Measurements from ENCODE around the gene SPIB.

Gene SPIB

GRCh38 chr19:50392759-50393158 lies 26.0 kb upstream of the SPIB start:
- no peak for DNase-seq

GRCh38 chr19:50393589-50393988 lies 25.1 kb upstream of the SPIB start:
- DNase-seq = no peak

- DNase-seq = no peak
Measured at GRCh38 chr19:50394017-50394416, 24.7 kb upstream of the SPIB start.

DNA sequence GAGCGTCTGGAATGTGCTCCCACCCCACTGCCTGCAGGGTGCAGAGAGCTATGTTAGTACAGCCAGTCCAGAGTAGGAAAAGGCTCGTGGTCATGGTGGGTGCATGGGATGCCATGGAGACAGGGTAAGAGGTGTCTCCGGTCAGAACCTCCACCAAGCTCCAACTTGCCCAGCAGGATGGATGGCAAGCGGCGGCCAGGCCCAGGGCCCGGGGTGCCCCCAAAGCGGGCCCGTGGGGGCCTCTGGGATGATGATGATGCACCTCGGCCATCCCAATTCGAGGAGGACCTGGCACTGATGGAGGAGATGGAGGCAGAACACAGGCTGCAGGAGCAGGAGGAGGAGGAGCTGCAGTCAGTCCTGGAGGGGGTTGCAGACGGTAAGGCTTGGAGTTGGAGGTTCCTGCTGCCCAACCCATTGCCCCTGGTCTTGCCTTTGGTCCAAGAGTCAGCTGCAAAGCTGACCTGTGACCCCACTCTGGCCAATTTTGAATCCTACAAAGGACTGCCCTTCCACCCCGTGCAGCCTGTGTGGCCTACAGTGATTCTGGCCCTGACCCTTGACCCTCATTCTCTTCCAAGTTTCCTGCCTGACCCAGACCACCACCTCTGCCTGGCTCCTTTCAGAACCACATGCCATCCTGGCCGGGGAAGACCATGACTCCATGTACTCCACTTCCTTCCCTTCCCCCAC lies 19.9 kb upstream of the SPIB start:
- DNase-seq = no peak

DNA sequence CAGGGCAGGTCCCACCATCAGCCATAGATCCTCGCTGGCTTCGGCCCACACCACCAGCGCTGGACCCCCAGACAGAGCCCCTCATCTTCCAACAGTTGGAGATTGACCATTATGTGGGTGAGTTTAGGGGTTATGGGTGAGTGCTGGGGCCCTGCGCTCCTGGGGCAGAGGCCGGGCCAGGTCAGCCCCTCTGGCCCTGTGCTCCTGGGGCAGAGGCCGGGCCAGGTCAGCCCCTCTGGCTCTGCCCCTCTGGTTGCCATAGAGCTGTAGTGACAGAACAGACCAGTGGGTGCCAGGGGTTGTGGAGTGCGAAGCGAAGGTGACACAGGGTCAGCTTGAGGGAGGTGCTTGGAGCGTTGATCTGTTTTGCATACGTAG lies 19.4 kb upstream of the SPIB start:
- no peak for DNase-seq

GRCh38 chr19:50401605-50402450 lies 16.9 kb upstream of the SPIB start:
- no peak for DNase-seq

DNA sequence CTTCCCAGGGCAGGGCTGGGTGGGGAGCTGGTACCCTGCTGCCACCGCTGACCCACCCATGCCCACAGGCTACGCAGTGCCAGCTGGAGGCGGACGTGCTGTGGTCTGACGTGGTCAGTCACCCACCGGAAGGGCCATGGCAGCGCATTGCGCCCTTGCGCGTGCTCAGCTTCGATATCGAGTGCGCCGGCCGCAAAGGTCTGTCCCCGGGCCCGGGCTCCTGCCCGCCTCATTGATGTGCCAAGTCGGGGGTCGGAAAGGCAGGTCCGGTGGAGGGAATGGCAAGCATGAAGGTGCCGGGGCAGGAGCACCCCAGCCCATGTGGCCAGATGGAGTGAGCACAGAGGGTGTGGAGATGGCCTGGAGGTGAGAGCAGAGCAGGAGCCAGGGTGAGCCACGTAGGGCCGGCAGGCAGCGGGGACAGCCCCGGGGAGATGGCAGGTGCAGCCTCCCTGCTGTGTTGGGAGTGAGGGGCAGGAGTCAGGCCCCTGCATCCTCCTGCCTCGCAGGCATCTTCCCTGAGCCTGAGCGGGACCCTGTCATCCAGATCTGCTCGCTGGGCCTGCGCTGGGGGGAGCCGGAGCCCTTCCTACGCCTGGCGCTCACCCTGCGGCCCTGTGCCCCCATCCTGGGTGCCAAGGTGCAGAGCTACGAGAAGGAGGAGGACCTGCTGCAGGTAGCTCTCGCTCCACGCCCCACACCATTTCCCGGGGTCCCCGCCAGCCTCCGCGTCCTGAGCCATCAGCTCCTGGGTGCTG lies 16.0 kb upstream of the SPIB start:
- DNase-seq = no peak

DNA sequence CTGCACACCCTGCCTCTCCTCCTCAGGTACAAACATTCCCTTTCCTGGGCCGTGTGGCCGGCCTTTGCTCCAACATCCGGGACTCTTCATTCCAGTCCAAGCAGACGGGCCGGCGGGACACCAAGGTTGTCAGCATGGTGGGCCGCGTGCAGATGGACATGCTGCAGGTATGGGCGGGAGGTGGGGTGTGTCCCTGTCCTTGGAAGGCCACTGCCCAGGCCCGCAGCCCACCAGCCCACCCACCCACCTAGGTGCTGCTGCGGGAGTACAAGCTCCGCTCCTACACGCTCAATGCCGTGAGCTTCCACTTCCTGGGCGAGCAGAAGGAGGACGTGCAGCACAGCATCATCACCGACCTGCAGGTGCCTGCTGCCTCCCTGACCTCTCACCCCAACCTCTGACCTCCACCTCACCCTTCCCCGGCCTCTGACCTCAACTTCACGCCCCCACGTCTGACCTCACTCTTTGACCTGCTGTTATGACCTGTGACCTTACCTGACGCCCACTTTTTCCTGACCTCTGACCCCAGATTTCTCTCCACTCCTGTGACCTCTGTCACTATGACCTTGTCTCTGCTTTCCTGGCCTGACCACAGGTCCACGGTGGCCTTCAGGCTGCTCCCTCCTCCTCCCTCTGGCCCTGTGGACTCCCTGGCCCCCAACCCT lies 12.4 kb upstream of the SPIB start:
- DNase-seq = no peak

DNA sequence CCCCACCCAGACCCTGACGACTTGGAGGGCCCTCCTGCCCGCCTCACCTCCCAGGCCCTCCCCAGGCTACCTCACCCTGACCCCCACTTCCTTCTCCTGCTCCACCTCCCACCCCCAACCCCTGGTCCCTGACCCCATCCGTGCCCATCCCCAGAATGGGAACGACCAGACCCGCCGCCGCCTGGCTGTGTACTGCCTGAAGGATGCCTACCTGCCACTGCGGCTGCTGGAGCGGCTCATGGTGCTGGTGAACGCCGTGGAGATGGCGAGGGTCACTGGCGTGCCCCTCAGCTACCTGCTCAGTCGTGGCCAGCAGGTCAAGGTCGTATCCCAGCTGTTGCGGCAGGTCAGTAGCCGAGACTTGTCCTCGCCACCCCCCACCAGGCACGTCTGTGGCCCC lies 11.9 kb upstream of the SPIB start:
- DNase-seq = no peak

DNA sequence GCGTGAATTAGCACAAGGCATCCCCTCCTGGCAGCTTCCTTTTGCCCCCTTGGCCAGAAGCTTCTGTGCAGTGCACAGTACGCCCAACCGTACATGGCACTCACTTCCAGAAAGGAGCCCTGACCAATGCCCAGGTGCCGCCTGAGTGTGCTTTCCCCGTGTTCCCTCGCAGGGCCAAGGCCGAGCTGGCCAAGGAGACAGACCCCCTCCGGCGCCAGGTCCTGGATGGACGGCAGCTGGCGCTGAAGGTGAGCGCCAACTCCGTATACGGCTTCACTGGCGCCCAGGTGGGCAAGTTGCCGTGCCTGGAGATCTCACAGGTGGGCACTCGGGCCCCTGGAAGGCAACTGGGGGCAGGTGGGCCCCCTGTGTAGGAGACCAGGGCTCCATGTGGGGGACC lies 9.4 kb upstream of the SPIB start:
- no peak for DNase-seq

DNA sequence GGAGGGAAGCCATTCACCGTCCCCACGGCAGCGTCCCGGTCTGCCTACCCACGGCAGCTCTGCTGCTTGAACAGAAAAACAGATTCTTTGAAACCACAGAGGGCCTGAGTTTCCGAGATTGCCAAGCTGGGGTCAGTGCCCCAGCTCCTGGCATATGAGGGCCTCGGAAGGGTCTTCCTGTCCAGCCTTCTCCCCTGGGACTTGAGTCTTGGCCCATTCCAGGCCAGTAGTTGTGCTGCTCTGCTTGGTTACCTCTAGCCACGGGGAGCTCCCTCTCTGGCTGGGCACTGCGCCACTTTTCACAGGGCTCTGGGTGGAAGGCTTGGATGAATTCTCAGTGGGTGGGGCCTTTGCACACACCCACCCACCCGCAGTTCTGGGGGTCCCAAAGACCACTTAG lies 8.6 kb upstream of the SPIB start:
- no peak for DNase-seq

GRCh38 chr19:50412419-50412818 lies 6.3 kb upstream of the SPIB start:
- no peak for DNase-seq

GRCh38 chr19:50413096-50413495 lies 5.6 kb upstream of the SPIB start:
- no peak for DNase-seq

DNA sequence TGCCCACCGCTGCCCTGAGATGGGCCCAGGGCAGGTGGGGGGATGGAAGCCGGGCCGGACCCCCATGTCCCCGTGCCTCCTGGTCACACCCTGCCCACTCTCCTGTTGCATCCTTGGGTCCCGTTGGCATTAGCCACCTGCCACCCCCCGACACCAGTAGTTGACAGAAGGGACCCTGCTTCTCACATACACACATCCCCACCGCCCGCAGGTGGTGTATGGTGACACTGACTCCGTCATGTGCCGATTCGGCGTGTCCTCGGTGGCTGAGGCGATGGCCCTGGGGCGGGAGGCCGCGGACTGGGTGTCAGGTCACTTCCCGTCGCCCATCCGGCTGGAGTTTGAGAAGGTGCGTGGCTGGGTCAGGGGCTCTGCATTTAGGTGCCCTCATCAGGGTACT lies 5.2 kb upstream of the SPIB start:
- DNase-seq = no peak

GRCh38 chr19:50414864-50415660 lies 3.7 kb upstream of the SPIB start:
- no peak for DNase-seq

DNA sequence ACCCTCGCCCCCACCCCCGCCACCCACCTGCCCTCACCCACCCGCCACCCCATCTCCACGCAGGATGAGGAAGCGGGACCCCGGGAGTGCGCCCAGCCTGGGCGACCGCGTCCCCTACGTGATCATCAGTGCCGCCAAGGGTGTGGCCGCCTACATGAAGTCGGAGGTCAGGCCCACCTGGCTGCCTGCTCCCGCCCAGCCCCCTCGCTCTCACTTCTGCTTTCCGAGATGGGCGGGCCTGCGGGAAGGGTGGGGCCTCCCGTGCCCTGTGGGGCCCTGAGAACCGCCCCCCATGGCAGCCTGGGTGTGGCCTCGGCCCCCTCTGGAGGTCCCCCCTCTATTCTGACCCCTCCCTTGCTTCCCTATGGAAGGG lies 3.1 kb upstream of the SPIB start:
- no peak for DNase-seq

DNA sequence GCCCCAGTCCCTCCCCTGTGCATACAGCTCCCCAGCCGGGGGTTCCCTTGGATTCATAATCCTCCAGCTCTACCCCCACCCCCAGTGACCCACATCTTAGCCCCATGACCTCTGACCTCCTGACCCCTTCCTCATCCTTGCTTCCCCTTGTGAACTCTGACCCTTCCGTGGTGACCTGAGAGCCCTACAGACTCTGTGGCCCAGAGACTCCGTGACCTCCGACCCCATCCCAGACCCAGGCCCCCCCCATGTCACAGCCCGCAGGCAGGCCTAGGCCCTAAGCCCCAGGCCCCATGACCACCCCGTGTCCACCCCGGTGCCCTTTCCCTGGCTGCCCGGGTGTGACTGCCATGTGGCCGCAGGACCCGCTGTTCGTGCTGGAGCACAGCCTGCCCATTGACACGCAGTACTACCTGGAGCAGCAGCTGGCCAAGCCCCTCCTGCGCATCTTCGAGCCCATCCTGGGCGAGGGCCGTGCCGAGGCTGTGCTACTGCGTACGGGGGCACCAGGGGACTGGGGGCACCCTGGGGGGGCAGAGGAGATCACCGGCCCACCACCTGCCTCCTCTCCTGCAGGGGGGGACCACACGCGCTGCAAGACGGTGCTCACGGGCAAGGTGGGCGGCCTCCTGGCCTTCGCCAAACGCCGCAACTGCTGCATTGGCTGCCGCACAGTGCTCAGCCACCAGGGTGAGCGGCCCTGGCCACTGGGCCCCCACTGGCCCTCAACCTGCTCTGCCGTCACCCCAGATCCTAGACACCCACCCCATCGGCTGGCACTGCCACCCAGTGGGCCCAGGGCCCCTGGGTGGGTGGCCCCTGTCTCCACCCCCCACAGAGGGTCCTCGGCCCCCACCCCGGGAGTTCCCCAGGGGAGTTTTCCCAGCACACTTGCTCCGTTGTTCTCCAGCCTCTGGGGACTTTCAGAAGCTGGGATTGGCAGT lies 2.4 kb upstream of the SPIB start:
- no peak for DNase-seq

- DNase-seq = no peak
Measured at GRCh38 chr19:50417111-50418081, 1.3 kb upstream of the SPIB start.

DNA sequence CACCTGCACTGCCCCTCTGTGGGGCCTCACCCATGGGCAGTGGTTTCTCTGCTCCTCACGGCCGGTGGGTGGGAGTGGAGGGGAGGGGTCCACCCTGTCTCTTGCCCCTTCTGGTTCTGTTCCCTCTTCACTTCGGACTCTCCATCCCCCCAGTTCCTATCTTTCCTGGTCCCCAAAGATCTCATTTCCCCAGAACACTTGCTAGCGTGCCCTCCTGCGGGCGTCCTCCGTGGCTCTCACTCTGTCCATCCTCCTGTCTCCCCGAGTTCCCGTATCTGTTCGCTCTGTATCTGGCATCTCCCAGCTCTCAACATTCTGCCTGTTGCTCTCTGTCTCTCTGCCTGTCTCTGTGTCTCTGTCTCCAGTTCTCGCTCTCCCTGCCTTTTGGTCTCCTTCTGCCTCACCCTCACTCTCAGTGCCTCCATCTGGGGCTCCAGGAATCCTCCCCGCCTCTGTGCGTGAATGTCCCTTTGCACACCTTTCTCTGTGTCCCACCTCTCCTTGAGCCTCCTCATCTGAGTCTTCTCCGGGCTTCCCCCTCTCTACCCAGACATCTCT lies 363 bp downstream of the SPIB start:
- no peak for DNase-seq

DNA sequence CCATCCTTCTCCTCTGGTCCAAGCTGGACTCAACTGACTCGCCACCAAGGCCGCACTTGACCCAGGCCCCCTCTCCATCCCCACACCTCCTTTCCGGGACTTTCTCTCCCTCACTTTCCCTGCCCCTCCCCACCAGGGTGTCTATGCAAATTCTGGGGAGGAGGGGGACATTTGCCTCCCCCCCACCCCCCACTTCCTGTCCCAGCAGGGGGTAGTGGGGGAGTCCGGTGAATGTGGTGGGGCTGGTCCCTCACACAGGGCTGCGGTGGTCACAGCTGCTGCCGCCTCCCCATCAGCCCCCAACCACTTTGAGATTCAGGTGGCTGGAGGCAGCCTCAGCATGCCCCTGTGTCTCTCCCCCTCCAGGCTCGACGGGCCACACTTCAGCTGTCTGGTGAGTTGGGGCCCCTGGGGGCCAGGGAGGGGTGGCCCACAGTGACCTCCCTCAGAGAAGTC lies 870 bp downstream of the SPIB start:
- DNase-seq = no peak
